Liver (tissue), 3 donors: ENCODE results near the gene NFIX.

ENCODE experiments used
- GABPA ChIP-seq, 2 donors: IDR thresholded peaks in 1 of 2; conservative IDR thresholded peaks in 1 of 2; 2 replicates each; pipeline ENCODE4 v1.6.1; 2016; ENCODE audit warnings: antibody characterized with exemption in 2 of 2, mild to moderate bottlenecking in 1 of 2, moderate library complexity in 1 of 2
- JUND ChIP-seq, 2 donors: IDR thresholded peaks; 2 replicates each; pipeline ENCODE4 v1.6.1; 2016; ENCODE audit warnings: antibody characterized with exemption in 2 of 2
- NR2F2 ChIP-seq: IDR thresholded peaks from 2 replicates; pipeline ENCODE4 v1.6.1; 2016; ENCODE audit warnings: antibody characterized with exemption
- RAD21 ChIP-seq, 2 donors: IDR thresholded peaks; 2 replicates each; pipeline ENCODE4 v1.6.1; 2016; ENCODE audit warnings: antibody characterized with exemption in 2 of 2, mild to moderate bottlenecking in 2 of 2
- RXRA ChIP-seq, 2 donors: IDR thresholded peaks; 2 replicates each; pipeline ENCODE4 v1.6.1; 2017 to 2018; ENCODE audit warnings: antibody characterized with exemption in 2 of 2, mild to moderate bottlenecking in 1 of 2
- TAF1 ChIP-seq: conservative IDR thresholded peaks from 2 replicates; pipeline ENCODE4 v1.6.1; 2016; ENCODE audit warnings: antibody characterized with exemption, mild to moderate bottlenecking
- TF ChIP-seq, protein P1 (sequence below): fragments of 150-350 bp; IDR thresholded peaks from 2 replicates; pipeline ENCODE4 v1.5.1; 2017; ENCODE audit warnings: improper control_type of control experiment, low read depth, low read length; ENCODE audit not compliant: missing input control
- TF ChIP-seq, protein P2 (sequence below): IDR thresholded peaks from 2 replicates; pipeline ENCODE4 v1.6.1; 2016; ENCODE audit warnings: antibody characterized with exemption, mild to moderate bottlenecking
- donor health status: healthy.
- donor health status: healthy.

DNA sequence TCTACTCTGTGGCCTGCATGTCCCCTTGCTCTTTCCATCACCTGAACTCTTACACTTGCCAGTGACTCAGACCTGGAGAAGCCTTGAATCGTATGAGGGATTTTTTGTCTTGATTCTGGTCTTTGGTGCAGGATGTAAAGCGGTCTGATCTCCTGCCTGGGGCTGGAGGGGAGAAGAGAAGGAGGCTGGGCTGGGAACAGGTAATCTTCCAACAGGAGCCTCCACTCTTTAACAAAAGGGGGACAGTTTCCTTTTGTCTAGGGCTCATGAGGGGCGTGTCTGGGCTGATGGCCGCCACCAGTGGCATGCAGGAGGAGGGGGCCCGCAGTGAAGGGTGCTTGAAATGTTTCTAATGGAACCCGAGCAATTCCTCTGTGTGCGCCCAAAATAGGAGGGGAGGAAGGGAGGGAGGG lies 24.7 kb downstream of the NFIX start:
- no peak for TF ChIP-seq NR2F2
- TF ChIP-seq, protein P1, sequence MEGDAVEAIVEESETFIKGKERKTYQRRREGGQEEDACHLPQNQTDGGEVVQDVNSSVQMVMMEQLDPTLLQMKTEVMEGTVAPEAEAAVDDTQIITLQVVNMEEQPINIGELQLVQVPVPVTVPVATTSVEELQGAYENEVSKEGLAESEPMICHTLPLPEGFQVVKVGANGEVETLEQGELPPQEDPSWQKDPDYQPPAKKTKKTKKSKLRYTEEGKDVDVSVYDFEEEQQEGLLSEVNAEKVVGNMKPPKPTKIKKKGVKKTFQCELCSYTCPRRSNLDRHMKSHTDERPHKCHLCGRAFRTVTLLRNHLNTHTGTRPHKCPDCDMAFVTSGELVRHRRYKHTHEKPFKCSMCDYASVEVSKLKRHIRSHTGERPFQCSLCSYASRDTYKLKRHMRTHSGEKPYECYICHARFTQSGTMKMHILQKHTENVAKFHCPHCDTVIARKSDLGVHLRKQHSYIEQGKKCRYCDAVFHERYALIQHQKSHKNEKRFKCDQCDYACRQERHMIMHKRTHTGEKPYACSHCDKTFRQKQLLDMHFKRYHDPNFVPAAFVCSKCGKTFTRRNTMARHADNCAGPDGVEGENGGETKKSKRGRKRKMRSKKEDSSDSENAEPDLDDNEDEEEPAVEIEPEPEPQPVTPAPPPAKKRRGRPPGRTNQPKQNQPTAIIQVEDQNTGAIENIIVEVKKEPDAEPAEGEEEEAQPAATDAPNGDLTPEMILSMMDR, result no peak
- no peak for TF ChIP-seq RXRA (IDR thresholded peaks at IDR 0.05)
- no peak for TF ChIP-seq JUND (IDR thresholded peaks at IDR 0.05)
- TF ChIP-seq TAF1, result no peak
- TF ChIP-seq, protein P2, sequence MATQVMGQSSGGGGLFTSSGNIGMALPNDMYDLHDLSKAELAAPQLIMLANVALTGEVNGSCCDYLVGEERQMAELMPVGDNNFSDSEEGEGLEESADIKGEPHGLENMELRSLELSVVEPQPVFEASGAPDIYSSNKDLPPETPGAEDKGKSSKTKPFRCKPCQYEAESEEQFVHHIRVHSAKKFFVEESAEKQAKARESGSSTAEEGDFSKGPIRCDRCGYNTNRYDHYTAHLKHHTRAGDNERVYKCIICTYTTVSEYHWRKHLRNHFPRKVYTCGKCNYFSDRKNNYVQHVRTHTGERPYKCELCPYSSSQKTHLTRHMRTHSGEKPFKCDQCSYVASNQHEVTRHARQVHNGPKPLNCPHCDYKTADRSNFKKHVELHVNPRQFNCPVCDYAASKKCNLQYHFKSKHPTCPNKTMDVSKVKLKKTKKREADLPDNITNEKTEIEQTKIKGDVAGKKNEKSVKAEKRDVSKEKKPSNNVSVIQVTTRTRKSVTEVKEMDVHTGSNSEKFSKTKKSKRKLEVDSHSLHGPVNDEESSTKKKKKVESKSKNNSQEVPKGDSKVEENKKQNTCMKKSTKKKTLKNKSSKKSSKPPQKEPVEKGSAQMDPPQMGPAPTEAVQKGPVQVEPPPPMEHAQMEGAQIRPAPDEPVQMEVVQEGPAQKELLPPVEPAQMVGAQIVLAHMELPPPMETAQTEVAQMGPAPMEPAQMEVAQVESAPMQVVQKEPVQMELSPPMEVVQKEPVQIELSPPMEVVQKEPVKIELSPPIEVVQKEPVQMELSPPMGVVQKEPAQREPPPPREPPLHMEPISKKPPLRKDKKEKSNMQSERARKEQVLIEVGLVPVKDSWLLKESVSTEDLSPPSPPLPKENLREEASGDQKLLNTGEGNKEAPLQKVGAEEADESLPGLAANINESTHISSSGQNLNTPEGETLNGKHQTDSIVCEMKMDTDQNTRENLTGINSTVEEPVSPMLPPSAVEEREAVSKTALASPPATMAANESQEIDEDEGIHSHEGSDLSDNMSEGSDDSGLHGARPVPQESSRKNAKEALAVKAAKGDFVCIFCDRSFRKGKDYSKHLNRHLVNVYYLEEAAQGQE, result no peak
- TF ChIP-seq GABPA (IDR thresholded peaks at IDR 0.05 in 1 of 2, conservative IDR thresholded peaks at IDR 0.05 in 1 of 2), result no peak
- TF ChIP-seq RAD21 (IDR thresholded peaks at IDR 0.05), result no peak
